ENCODE measurements around the gene SACM1L.

Gene SACM1L

GRCh38 chr3:45656575-45657363, 32.4 kb upstream of the SACM1L start:
- Histone ChIP-seq H3K27me3 (ENCODE audit: insufficient read depth, low read length, poor library complexity, severe bottlenecking) (no peaks in the 10 kb centered on the region), H3F3A (ENCODE audit: low read depth) (no peaks in the 10 kb centered on the region), H3K4me3 (ENCODE audit: low read length, poor library complexity, severe bottlenecking) (no peak overlapping the region), H3K9me2 (replicated peaks; ENCODE audit: low read depth, low read length) (no peaks in the 10 kb centered on the region), H4K20me1 (ENCODE audit: insufficient read depth, low read length, poor library complexity, severe bottlenecking) (no peaks in the 10 kb centered on the region), H2AFZ (ENCODE audit: low read length) (no peak overlapping the region), H3K4me2 (ENCODE audit: low read depth, low read length, poor library complexity, severe bottlenecking) (no peak overlapping the region), H3K9ac (ENCODE audit: low read depth, low read length, poor library complexity, severe bottlenecking) (no peak overlapping the region), H3K36me3 (ENCODE audit: insufficient read depth, low read length) (peaks cover 27% of the 10 kb centered on the region), H3K9me3 (ENCODE audit: insufficient read depth, low read depth, low read length) (no peaks in the 10 kb centered on the region), H3K79me2 (ENCODE audit: insufficient read depth, low read length) (peaks cover 59% of the 10 kb centered on the region), H3K4me1 (ENCODE audit: insufficient read depth, low read length, poor library complexity, severe bottlenecking) (peaks cover 13% of the 10 kb centered on the region)
- TF ChIP-seq EZH2phosphoT487 (IDR thresholded peaks at IDR 0.05; ENCODE audit: borderline replicate concordance) (no peak), CTCF (conservative IDR thresholded peaks at IDR 0.05; ENCODE audit: low read length) (peak; percentile 95)

GRCh38 chr3:45657853-45658252, 31.3 kb upstream of the SACM1L start:
- Histone ChIP-seq H3K36me3 (ENCODE audit: insufficient read depth, low read length) (peaks cover 27% of the 10 kb centered on the region), H3K9ac (ENCODE audit: low read depth, low read length, poor library complexity, severe bottlenecking) (no peak overlapping the region), H3K9me3 (ENCODE audit: insufficient read depth, low read depth, low read length) (no peaks in the 10 kb centered on the region), H3K79me2 (ENCODE audit: insufficient read depth, low read length) (peaks cover 48% of the 10 kb centered on the region), H4K20me1 (ENCODE audit: insufficient read depth, low read length, poor library complexity, severe bottlenecking) (no peaks in the 10 kb centered on the region), H2AFZ (ENCODE audit: low read length) (no peak overlapping the region), H3K4me3 (ENCODE audit: low read length, poor library complexity, severe bottlenecking) (no peak overlapping the region), H3K27me3 (ENCODE audit: insufficient read depth, low read length, poor library complexity, severe bottlenecking) (no peaks in the 10 kb centered on the region), H3K4me2 (ENCODE audit: low read depth, low read length, poor library complexity, severe bottlenecking) (no peak overlapping the region), H3K4me1 (ENCODE audit: insufficient read depth, low read length, poor library complexity, severe bottlenecking) (peaks cover 8% of the 10 kb centered on the region), H3K9me2 (replicated peaks; ENCODE audit: low read depth, low read length) (no peaks in the 10 kb centered on the region), H3F3A (ENCODE audit: low read depth) (no peaks in the 10 kb centered on the region)
- TF ChIP-seq EZH2phosphoT487 (IDR thresholded peaks at IDR 0.05; ENCODE audit: borderline replicate concordance) (no peak), CTCF (conservative IDR thresholded peaks at IDR 0.05; ENCODE audit: low read length) (no peak)

- Histone ChIP-seq H3K36me3 (ENCODE audit: insufficient read depth, low read length) (peaks cover 27% of the 10 kb centered on the region), H3K4me3 (ENCODE audit: low read length, poor library complexity, severe bottlenecking) (no peak overlapping the region), H4K20me1 (ENCODE audit: insufficient read depth, low read length, poor library complexity, severe bottlenecking) (no peaks in the 10 kb centered on the region), H3K4me2 (ENCODE audit: low read depth, low read length, poor library complexity, severe bottlenecking) (no peak overlapping the region), H3K9me3 (ENCODE audit: insufficient read depth, low read depth, low read length) (no peaks in the 10 kb centered on the region), H3K27me3 (ENCODE audit: insufficient read depth, low read length, poor library complexity, severe bottlenecking) (no peaks in the 10 kb centered on the region), H3K9ac (ENCODE audit: low read depth, low read length, poor library complexity, severe bottlenecking) (no peak overlapping the region), H3K9me2 (replicated peaks; ENCODE audit: low read depth, low read length) (no peaks in the 10 kb centered on the region), H3K4me1 (ENCODE audit: insufficient read depth, low read length, poor library complexity, severe bottlenecking) (no peaks in the 10 kb centered on the region), H3F3A (ENCODE audit: low read depth) (no peaks in the 10 kb centered on the region), H3K79me2 (ENCODE audit: insufficient read depth, low read length) (peaks cover 48% of the 10 kb centered on the region; the same call in 1 of the 2 replicates), H2AFZ (ENCODE audit: low read length) (no peak overlapping the region)
- TF ChIP-seq EZH2phosphoT487 (IDR thresholded peaks at IDR 0.05; ENCODE audit: borderline replicate concordance) (no peak), CTCF (conservative IDR thresholded peaks at IDR 0.05; ENCODE audit: low read length) (peak; percentile 98)
Measured at GRCh38 chr3:45659661-45660566, 29.3 kb upstream of the SACM1L start.
